H9 (cell line): ENCODE results near the gene CPAMD8. TPM values are rescaled to one million over a fixed set of nuclear protein-coding genes. Genes with fewer than 3 reads are reported as not detected.

Experiments
- DNase-seq: peaks from one replicate; pipeline ENCODE4 v3.0.0-alpha.2; 2017
- H2AFZ ChIP-seq: one replicate; pipeline ENCODE4 v1.6.1; 2013; ENCODE audit warnings: mild to moderate bottlenecking, low read length, control low read depth, moderate library complexity
- H2AK5ac ChIP-seq: 2 replicates; pipeline ENCODE4 v1.6.1; 2013; ENCODE audit warnings: low read length, control low read depth, mixed read lengths; ENCODE audit not compliant: insufficient read length
- H2BK120ac ChIP-seq: one replicate; pipeline ENCODE4 v1.6.1; 2013; ENCODE audit warnings: low read depth, mild to moderate bottlenecking, low read length, control low read depth, inconsistent platforms; ENCODE audit not compliant: poor library complexity, severe bottlenecking
- H2BK12ac ChIP-seq: 2 replicates; pipeline ENCODE4 v1.6.1; 2013; ENCODE audit warnings: low read length, control low read depth, mixed read lengths, low read depth; ENCODE audit not compliant: insufficient read length
- H2BK15ac ChIP-seq: 2 replicates; pipeline ENCODE4 v1.6.1; 2013; ENCODE audit warnings: low read depth, low read length, control low read depth
- H2BK20ac ChIP-seq: one replicate; pipeline ENCODE4 v1.6.1; 2013; ENCODE audit warnings: low read depth, mild to moderate bottlenecking, low read length, control low read depth, inconsistent platforms; ENCODE audit not compliant: poor library complexity, severe bottlenecking
- H2BK5ac ChIP-seq: 2 replicates; pipeline ENCODE4 v1.6.1; 2013; ENCODE audit warnings: low read length, control low read depth, mixed read lengths; ENCODE audit not compliant: insufficient read length
- H3K14ac ChIP-seq: 2 replicates; pipeline ENCODE4 v1.6.1; 2013; ENCODE audit warnings: low read length, control low read depth; ENCODE audit not compliant: insufficient read depth
- H3K18ac ChIP-seq: 2 replicates; pipeline ENCODE4 v1.6.1; 2013; ENCODE audit warnings: low read depth, mild to moderate bottlenecking, mixed read lengths, low read length, control low read depth; ENCODE audit not compliant: insufficient read length
- H3K23ac ChIP-seq: 2 replicates; pipeline ENCODE4 v1.6.1; 2013; ENCODE audit warnings: low read length, control low read depth, mixed read lengths, low read depth; ENCODE audit not compliant: insufficient read length
- H3K23me2 ChIP-seq: 2 replicates; pipeline ENCODE4 v1.6.1; 2013; ENCODE audit warnings: low read depth, mild to moderate bottlenecking, mixed read lengths, low read length, control low read depth; ENCODE audit not compliant: insufficient read length, poor library complexity, severe bottlenecking
- H3K27ac ChIP-seq: 2 replicates; pipeline ENCODE4 v1.5.1; 2013; ENCODE audit warnings: low read length, control low read depth, mixed read lengths, low read depth; ENCODE audit not compliant: insufficient read length
- H3K27me3 ChIP-seq: 2 replicates; pipeline ENCODE4 v1.6.1; 2013; ENCODE audit warnings: low read length, control low read depth, inconsistent platforms; ENCODE audit not compliant: insufficient read depth
- H3K4ac ChIP-seq: 2 replicates; pipeline ENCODE4 v1.6.1; 2013; ENCODE audit warnings: low read depth, mild to moderate bottlenecking, control low read depth, inconsistent platforms, low read length, moderate library complexity
- H3K4me1 ChIP-seq: 2 replicates; pipeline ENCODE4 v1.6.1; 2013; ENCODE audit warnings: low read length, control low read depth, inconsistent platforms; ENCODE audit not compliant: insufficient read depth
- H3K4me2 ChIP-seq: 2 replicates; pipeline ENCODE4 v1.6.1; 2013; ENCODE audit warnings: low read length, control low read depth, mixed read lengths; ENCODE audit not compliant: insufficient read length, insufficient read depth
- H3K56ac ChIP-seq: 2 replicates; pipeline ENCODE4 v1.6.1; 2013; ENCODE audit warnings: low read depth, mild to moderate bottlenecking, mixed read lengths, low read length, control low read depth; ENCODE audit not compliant: insufficient read length
- H3K79me1 ChIP-seq: 2 replicates; pipeline ENCODE4 v1.6.1; 2013; ENCODE audit warnings: low read depth, mild to moderate bottlenecking, moderate library complexity, low read length, control low read depth, inconsistent platforms; ENCODE audit not compliant: insufficient read depth, poor library complexity, severe bottlenecking
- H3K79me2 ChIP-seq: 2 replicates; pipeline ENCODE4 v1.6.1; 2013; ENCODE audit warnings: low read length, control low read depth, inconsistent platforms; ENCODE audit not compliant: insufficient read depth
- H3K9ac ChIP-seq: 2 replicates; pipeline ENCODE4 v1.6.1; 2013; ENCODE audit warnings: low read length, control low read depth, mixed read lengths; ENCODE audit not compliant: insufficient read length; ENCODE audit errors: extremely low read depth
- H3K9me3 ChIP-seq: one replicate; pipeline ENCODE4 v1.6.1; 2013; ENCODE audit warnings: low read depth, low read length, inconsistent platforms; ENCODE audit not compliant: control insufficient read depth
- H3T11ph ChIP-seq: one replicate; pipeline ENCODE4 v1.6.1; 2013; ENCODE audit warnings: mild to moderate bottlenecking, low read length, control low read depth, inconsistent platforms
- H4K20me1 ChIP-seq: one replicate; pipeline ENCODE4 v1.6.1; 2013; ENCODE audit not compliant: control insufficient read depth, insufficient read length, insufficient read depth
- H4K5ac ChIP-seq: 2 replicates; pipeline ENCODE4 v1.6.1; 2013; ENCODE audit warnings: low read depth, mild to moderate bottlenecking, mixed read lengths, low read length, control low read depth; ENCODE audit not compliant: insufficient read length
- H4K8ac ChIP-seq: replicated peaks from 2 replicates; pipeline ENCODE4 v1.6.1; 2013; ENCODE audit warnings: low read length, control low read depth, mixed read lengths, low read depth; ENCODE audit not compliant: insufficient read length
- H4K91ac ChIP-seq: 2 replicates; pipeline ENCODE4 v1.6.1; 2013; ENCODE audit warnings: low read depth, mild to moderate bottlenecking, moderate library complexity, mixed read lengths, low read length, control low read depth; ENCODE audit not compliant: insufficient read length
- H3K27ac Mint-ChIP-seq, 3 experiments: 2 replicates in 2 of 3; 3 replicates in 1 of 3; pipeline ENCODE4 v1.8.0; 2020 to 2021; ENCODE audit warnings: mixed read lengths in 3 of 3, mild to moderate bottlenecking in 1 of 3, moderate library complexity in 1 of 3
- H3K27me3 Mint-ChIP-seq: 2 replicates; pipeline ENCODE4 v1.8.0; 2021; ENCODE audit warnings: low read depth, mild to moderate bottlenecking, moderate library complexity, mixed read lengths
- H3K36me3 Mint-ChIP-seq, 3 experiments: 2 replicates in 2 of 3; 3 replicates in 1 of 3; pipeline ENCODE4 v1.8.0; 2020 to 2021; ENCODE audit warnings: low read depth in 3 of 3, mixed read lengths in 3 of 3; ENCODE audit not compliant: insufficient read depth in 1 of 3
- H3K4me1 Mint-ChIP-seq, 2 experiments: 2 replicates each; pipeline ENCODE4 v1.8.0; 2020; ENCODE audit warnings: mixed read lengths in 2 of 2
- H3K4me3 Mint-ChIP-seq, 2 experiments: 2 replicates in 1 of 2; 3 replicates in 1 of 2; pipeline ENCODE4 v1.8.0; 2020 to 2021; ENCODE audit warnings: mild to moderate bottlenecking in 2 of 2, mixed read lengths in 2 of 2, moderate library complexity in 1 of 2
- H3K9me3 Mint-ChIP-seq, 2 experiments: 2 replicates in 1 of 2; 3 replicates in 1 of 2; pipeline ENCODE4 v1.8.0; 2020; ENCODE audit warnings: mild to moderate bottlenecking in 2 of 2, mixed read lengths in 2 of 2, moderate library complexity in 1 of 2
- WGBS: extraction: QIAGEN DNeasy Blood & Tissue Kit; methylation state at CpG from one replicate; pipeline ENCODE4 v1.1.7; 2013; ENCODE audit warnings: missing lambda C conversion rate, low lambda C conversion rate, mixed read lengths; ENCODE audit not compliant: insufficient read length; ENCODE audit errors: extremely low coverage; 5-methylcytosine and 5-hydroxymethylcytosine counted together
- total RNA-seq: library from RNA; stranded (reverse); gene quantifications from 2 replicates; pipeline ENCODE4 v1.2.1, GENCODE V29; 2021
- TF ChIP-seq, protein P1 (sequence below): fragments of 200-600 bp; sonication (generic); conservative IDR thresholded peaks from 3 replicates; pipeline ENCODE4 v1.8.0; 2021; ENCODE audit warnings: antibody characterized with exemption, mild to moderate bottlenecking

CPAMD8 gene
- total RNA-seq, 1 experiment from 2014 or later = 12.0 TPM

DNA sequence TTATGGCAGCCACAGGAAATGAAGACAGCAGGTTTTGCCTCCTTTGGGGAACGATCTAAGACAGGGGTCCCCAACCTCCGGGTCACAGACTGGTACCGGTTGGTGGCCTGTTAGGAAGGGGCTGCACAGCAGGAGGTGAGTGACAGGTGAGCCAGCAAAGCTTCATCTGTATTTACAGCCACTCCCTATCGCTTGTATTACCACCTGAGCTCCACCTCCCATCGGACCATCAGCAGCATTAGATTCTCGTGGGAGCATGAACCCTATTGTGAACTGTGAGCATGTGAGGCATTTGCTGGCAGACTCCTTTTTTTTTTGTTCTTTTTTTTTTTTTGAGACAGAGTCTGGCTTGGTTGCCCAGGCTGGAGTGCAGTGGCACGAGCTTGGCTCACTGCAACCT is 115.6 kb downstream of the CPAMD8 start:
- TF ChIP-seq, protein P1, sequence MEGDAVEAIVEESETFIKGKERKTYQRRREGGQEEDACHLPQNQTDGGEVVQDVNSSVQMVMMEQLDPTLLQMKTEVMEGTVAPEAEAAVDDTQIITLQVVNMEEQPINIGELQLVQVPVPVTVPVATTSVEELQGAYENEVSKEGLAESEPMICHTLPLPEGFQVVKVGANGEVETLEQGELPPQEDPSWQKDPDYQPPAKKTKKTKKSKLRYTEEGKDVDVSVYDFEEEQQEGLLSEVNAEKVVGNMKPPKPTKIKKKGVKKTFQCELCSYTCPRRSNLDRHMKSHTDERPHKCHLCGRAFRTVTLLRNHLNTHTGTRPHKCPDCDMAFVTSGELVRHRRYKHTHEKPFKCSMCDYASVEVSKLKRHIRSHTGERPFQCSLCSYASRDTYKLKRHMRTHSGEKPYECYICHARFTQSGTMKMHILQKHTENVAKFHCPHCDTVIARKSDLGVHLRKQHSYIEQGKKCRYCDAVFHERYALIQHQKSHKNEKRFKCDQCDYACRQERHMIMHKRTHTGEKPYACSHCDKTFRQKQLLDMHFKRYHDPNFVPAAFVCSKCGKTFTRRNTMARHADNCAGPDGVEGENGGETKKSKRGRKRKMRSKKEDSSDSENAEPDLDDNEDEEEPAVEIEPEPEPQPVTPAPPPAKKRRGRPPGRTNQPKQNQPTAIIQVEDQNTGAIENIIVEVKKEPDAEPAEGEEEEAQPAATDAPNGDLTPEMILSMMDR = no peak
- no peak for DNase-seq
- H3K27ac Mint-ChIP-seq = no peak overlapping the region
- H3K27me3 Mint-ChIP-seq = peaks cover 3% of the 10 kb centered on the region
- H3K4me3 Mint-ChIP-seq = no peak overlapping the region
- Histone ChIP-seq H4K20me1 (no peaks in the 10 kb centered on the region), H3K9me3 (peaks cover 7% of the 10 kb centered on the region), H2BK120ac (no peak overlapping the region), H3K79me1 (no peaks in the 10 kb centered on the region), H3K23ac (no peak overlapping the region), H4K91ac (no peak overlapping the region), H2AK5ac (no peak overlapping the region), H3K4ac (no peak overlapping the region), H2BK15ac (no peak overlapping the region), H2AFZ (no peak overlapping the region), H4K5ac (no peak overlapping the region), H3T11ph (no peak overlapping the region), H3K14ac (no peak overlapping the region), H2BK12ac (no peak overlapping the region), H3K27ac (no peak overlapping the region), H3K4me2 (no peak overlapping the region), H3K4me1 (no peaks in the 10 kb centered on the region), H3K79me2 (no peaks in the 10 kb centered on the region), H3K27me3 (no peaks in the 10 kb centered on the region), H3K23me2 (no peaks in the 10 kb centered on the region), H4K8ac (no peak overlapping the region), H3K56ac (no peak overlapping the region), H2BK5ac (no peak overlapping the region), H3K18ac (no peak overlapping the region), H3K9ac (no peak overlapping the region), H2BK20ac (no peak overlapping the region)
- WGBS = no CpG with 5 or more reads among the region's 7 CpGs
- peaks cover 31% of the 10 kb centered on the region in 2 experiments for H3K9me3 Mint-ChIP-seq
- H3K36me3 Mint-ChIP-seq = peaks cover 16 to 25% (median 18%) of the 10 kb centered on the region in 3 experiments
- no peaks in the 10 kb centered on the region for H3K4me1 Mint-ChIP-seq
